ENCODE results near the gene RNASET2. TPM values are rescaled to one million over a fixed set of nuclear protein-coding genes. Genes with fewer than 3 reads are reported as not detected.

The RNASET2 gene
- total and polyA plus RNA-seq, 2 of the 13 experiments (the other 11 are each of a cell fraction or from before 2014, with no cell fraction given) = 44.6 to 597 TPM

DNA sequence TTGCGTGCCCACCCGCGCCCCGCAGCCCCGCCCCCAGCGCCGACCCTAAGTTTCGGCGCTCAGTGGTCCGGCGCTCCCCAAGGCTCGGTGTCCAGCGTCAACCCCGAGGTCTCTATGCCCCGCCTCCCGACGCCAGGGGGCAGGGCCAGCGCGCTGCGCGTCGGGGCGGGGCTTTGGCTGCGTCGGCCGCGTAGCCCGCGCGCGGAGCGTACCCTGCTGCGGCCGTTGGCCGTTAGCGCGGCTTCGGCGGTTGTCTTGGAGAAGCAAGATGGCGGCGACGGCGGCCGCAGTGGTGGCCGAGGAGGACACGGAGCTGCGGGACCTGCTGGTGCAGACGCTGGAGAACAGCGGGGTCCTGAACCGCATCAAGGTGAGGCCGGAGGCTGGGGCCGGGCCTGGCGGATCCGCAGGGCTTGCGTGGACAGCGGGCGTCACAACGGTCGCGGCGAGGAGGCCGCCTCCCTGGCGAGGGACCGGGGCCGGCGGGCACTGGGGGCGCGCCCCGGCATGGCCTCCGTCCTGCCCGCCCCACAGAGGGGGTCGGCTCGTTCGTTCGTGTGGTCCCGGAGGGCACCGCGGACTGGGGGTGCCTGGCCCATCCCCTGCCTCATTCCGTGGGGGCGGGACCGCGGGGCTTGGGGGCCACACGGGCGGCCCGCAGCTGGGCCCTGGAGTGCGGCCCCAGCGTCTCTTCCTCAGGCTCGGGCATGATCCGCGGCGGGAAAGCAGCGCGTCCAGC lies 43.0 kb upstream of the RNASET2 start, which contains the start of gene CEP43 (continued):
- TF ChIP-seq ZBTB7B (CRISPR knock-in tag; IDR thresholded peaks at IDR 0.05) (peak; percentile 31; the same call in 1 of the 2 replicates), ASH2L (IDR thresholded peaks at IDR 0.05; ENCODE audit: insufficient read length, low read depth, low read length) (peak; percentile 98), RELA (CRISPR knock-in tag; IDR thresholded peaks at IDR 0.05) (peak; percentile 45; the same call in 1 of the 2 replicates), JUN (CRISPR knock-in tag; IDR thresholded peaks at IDR 0.05) (0 out of 2 replicates have a peak, but pooled peaks have one; percentile 24), SNRNP70 (IDR thresholded peaks at IDR 0.05; ENCODE audit: low read depth, low read length) (0 out of 2 replicates have a peak, but pooled peaks have one; percentile 83), ZNF296 (CRISPR knock-in tag; conservative IDR thresholded peaks at IDR 0.05) (0 out of 2 replicates have a peak, but pooled peaks have one; percentile 62), CBFB (CRISPR knock-in tag; IDR thresholded peaks at IDR 0.05) (peak; percentile 74), RXRA (CRISPR knock-in tag; IDR thresholded peaks at IDR 0.05) (peak; percentile 34; the same call in 1 of the 2 replicates), SP4 (CRISPR knock-in tag; IDR thresholded peaks at IDR 0.05) (peak; percentile 99), HNRNPUL1 (IDR thresholded peaks at IDR 0.05; ENCODE audit: low read depth, low read length) (peak; percentile 42; the same call in 1 of the 2 replicates), NFE2L2 (IDR thresholded peaks at IDR 0.05; ENCODE audit: low read length) (no peak), RFX3 (CRISPR knock-in tag; IDR thresholded peaks at IDR 0.05) (peak; percentile 85), ZNF749 (CRISPR knock-in tag; IDR thresholded peaks at IDR 0.05; ENCODE audit: borderline replicate concordance) (peak; percentile 95)
- TF ChIP-seq, protein P1, sequence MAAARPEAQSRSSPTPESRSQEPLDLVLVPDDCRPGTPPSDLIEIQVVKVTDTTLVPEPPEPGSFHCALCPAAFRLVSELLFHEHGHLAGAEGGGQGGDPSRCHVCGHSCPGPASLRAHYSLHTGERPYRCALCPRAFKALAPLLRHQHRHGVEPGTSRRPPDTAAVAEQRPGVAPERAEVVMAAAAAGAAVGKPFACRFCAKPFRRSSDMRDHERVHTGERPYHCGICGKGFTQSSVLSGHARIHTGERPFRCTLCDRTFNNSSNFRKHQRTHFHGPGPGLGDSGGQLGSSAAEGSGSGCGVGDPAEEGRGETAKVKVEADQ (CRISPR knock-in tag; IDR thresholded peaks at IDR 0.05; ENCODE audit: borderline replicate concordance) = peak; percentile 82
- TF ChIP-seq, protein P2, sequence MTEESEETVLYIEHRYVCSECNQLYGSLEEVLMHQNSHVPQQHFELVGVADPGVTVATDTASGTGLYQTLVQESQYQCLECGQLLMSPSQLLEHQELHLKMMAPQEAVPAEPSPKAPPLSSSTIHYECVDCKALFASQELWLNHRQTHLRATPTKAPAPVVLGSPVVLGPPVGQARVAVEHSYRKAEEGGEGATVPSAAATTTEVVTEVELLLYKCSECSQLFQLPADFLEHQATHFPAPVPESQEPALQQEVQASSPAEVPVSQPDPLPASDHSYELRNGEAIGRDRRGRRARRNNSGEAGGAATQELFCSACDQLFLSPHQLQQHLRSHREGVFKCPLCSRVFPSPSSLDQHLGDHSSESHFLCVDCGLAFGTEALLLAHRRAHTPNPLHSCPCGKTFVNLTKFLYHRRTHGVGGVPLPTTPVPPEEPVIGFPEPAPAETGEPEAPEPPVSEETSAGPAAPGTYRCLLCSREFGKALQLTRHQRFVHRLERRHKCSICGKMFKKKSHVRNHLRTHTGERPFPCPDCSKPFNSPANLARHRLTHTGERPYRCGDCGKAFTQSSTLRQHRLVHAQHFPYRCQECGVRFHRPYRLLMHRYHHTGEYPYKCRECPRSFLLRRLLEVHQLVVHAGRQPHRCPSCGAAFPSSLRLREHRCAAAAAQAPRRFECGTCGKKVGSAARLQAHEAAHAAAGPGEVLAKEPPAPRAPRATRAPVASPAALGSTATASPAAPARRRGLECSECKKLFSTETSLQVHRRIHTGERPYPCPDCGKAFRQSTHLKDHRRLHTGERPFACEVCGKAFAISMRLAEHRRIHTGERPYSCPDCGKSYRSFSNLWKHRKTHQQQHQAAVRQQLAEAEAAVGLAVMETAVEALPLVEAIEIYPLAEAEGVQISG (CRISPR knock-in tag; IDR thresholded peaks at IDR 0.05) = peak; percentile 79
- TF ChIP-seq, protein P3, sequence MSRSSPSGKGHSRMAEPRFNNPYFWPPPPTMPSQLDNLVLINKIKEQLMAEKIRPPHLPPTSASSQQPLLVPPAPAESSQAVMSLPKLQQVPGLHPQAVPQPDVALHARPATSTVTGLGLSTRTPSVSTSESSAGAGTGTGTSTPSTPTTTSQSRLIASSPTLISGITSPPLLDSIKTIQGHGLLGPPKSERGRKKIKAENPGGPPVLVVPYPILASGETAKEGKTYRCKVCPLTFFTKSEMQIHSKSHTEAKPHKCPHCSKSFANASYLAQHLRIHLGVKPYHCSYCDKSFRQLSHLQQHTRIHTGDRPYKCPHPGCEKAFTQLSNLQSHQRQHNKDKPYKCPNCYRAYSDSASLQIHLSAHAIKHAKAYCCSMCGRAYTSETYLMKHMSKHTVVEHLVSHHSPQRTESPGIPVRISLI (CRISPR knock-in tag; IDR thresholded peaks at IDR 0.05; ENCODE audit: borderline replicate concordance) = no peak; the same call in 1 of the 2 replicates

All from HepG2 (cell line).